Measurements from ENCODE around the gene CHRNB2. TPM values are rescaled to one million over a fixed set of nuclear protein-coding genes. Genes with fewer than 3 reads are reported as not detected.

The CHRNB2 gene
- total RNA-seq, 4 donors from 2014 or later: not detected

DNA sequence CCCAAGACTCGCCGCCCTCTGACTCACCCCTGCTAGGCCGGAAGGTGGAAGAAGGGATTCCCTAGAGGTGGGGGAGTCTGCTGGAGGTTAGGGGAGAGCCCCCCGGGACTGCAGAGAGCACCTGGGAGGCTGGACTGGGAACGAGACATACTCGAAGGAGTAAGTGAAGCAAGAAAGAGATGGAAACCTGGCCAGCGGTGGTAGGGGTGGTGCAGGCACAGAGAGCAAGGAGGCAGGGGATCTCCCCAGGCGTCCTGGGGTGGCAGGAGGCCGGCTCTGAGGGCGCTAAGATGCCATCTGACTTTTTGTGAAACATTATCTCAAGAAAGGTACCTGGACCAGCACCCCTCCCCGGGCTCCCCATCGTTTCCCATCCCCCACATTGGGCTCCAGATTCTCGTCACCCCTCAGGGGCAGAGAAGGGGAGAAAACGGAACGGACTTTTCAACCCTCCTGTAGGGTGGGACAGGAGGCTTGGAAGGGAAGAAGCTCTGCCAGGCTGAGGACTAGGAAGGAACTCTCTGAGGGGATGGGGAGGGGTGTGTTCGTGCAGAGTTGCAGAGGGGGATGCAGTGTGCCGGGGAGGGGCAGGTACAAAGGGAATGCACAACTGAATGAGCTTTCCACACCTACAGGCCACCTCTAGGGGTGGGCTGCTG lies 708 bp downstream of the CHRNB2 start:
- TF ChIP-seq EP300 (IDR thresholded peaks at IDR 0.05) (no peak), CTCF (IDR thresholded peaks at IDR 0.05) (no peak), POLR2A (IDR thresholded peaks at IDR 0.05) (no peak)
- 31 to 42% methylated on average over 17 of the region's 17 CpGs for WGBS, 2 donors

DNA sequence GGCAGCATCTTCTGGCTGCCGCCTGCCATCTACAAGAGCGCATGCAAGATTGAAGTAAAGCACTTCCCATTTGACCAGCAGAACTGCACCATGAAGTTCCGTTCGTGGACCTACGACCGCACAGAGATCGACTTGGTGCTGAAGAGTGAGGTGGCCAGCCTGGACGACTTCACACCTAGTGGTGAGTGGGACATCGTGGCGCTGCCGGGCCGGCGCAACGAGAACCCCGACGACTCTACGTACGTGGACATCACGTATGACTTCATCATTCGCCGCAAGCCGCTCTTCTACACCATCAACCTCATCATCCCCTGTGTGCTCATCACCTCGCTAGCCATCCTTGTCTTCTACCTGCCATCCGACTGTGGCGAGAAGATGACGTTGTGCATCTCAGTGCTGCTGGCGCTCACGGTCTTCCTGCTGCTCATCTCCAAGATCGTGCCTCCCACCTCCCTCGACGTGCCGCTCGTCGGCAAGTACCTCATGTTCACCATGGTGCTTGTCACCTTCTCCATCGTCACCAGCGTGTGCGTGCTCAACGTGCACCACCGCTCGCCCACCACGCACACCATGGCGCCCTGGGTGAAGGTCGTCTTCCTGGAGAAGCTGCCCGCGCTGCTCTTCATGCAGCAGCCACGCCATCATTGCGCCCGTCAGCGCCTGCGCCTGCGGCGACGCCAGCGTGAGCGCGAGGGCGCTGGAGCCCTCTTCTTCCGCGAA lies 3.8 kb downstream of the CHRNB2 start:
- DNase-seq (ENCODE audit: low spot score in 2 of 2): no peak
- Histone ChIP-seq H3K9me3 (no peaks in the 10 kb centered on the region), H3K4me1 (peaks cover 0 to 12% (median 5%) of the 10 kb centered on the region in 4 donors), H3K27me3 (peaks cover 0 to 18% of the 10 kb centered on the region in 2 donors), H3K27ac (no peak overlapping the region), H3K4me3 (no peak overlapping the region), H3K36me3 (no peaks in the 10 kb centered on the region)
- 96 to 97% methylated on average over 51 to 59 of the region's 59 CpGs for WGBS, 2 donors
- TF ChIP-seq CTCF (IDR thresholded peaks at IDR 0.05) (no peak), POLR2A (IDR thresholded peaks at IDR 0.05) (no peak), EP300 (IDR thresholded peaks at IDR 0.05) (no peak)

More for the DNA sequence above, 708 bp downstream of the CHRNB2 start:
- Histone ChIP-seq H3K4me1 (peaks cover 0 to 12% (median 5%) of the 10 kb centered on the region in 4 donors), H3K27ac (no peak overlapping the region), H3K36me3 (no peaks in the 10 kb centered on the region), H3K4me3 (peak overlapping the region in 1 of 4 donors; percentile 34), H3K9me3 (no peaks in the 10 kb centered on the region), H3K27me3 (peaks cover 0 to 18% of the 10 kb centered on the region in 2 donors)
- DNase-seq (ENCODE audit: low spot score in 2 of 2): no peak

DNA sequence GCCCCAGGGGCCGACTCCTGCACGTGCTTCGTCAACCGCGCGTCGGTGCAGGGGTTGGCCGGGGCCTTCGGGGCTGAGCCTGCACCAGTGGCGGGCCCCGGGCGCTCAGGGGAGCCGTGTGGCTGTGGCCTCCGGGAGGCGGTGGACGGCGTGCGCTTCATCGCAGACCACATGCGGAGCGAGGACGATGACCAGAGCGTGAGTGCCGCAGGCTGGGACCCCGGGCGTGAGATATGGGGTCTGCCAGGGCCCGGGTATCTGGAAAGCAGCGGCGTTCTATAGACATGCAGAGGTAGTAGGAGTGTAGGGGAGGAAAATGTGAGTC lies 4.3 kb downstream of the CHRNB2 start:
- 95 to 98% methylated on average over 16 to 29 of the region's 29 CpGs for WGBS, 2 donors

GRCh38 chr1:154572468-154573167 lies 5.0 kb downstream of the CHRNB2 start:
- Histone ChIP-seq H3K27me3 (peaks cover 0 to 13% of the 10 kb centered on the region in 2 donors), H3K9me3 (no peaks in the 10 kb centered on the region), H3K4me1 (peaks cover 0 to 9% (median 4%) of the 10 kb centered on the region in 4 donors), H3K4me3 (no peak overlapping the region), H3K36me3 (peaks cover 0 to 2% (median 0%) of the 10 kb centered on the region in 3 donors), H3K27ac (no peak overlapping the region)
- no peak for DNase-seq (ENCODE audit: low spot score in 2 of 2)
- TF ChIP-seq EP300 (IDR thresholded peaks at IDR 0.05): no peak
- WGBS, 2 donors: 73 to 79% methylated on average over 7 to 10 of the region's 10 CpGs

More for the DNA sequence above, 4.3 kb downstream of the CHRNB2 start:
- no peak for DNase-seq (ENCODE audit: low spot score in 2 of 2)
- Histone ChIP-seq H3K36me3 (no peaks in the 10 kb centered on the region), H3K9me3 (no peaks in the 10 kb centered on the region), H3K4me1 (peaks cover 0 to 12% (median 5%) of the 10 kb centered on the region in 4 donors), H3K27me3 (peaks cover 0 to 18% of the 10 kb centered on the region in 2 donors), H3K4me3 (no peak overlapping the region), H3K27ac (no peak overlapping the region)
- no peak for TF ChIP-seq CTCF (IDR thresholded peaks at IDR 0.05)
- no peak for TF ChIP-seq EP300 (IDR thresholded peaks at IDR 0.05)
- TF ChIP-seq POLR2A (IDR thresholded peaks at IDR 0.05): no peak

GRCh38 chr1:154573168-154573510 lies 5.6 kb downstream of the CHRNB2 start:
- H3K36me3 ChIP-seq: peaks cover 0 to 7% (median 0%) of the 10 kb centered on the region in 3 donors
- WGBS, 2 donors: 81% methylated on average over 3 of the region's 3 CpGs
- peaks cover 0 to 10% of the 10 kb centered on the region in 2 donors for H3K27me3 ChIP-seq
- no peak overlapping the region for H3K4me3 ChIP-seq
- no peak overlapping the region for H3K27ac ChIP-seq
- no peak for DNase-seq (ENCODE audit: low spot score in 2 of 2)
- no peaks in the 10 kb centered on the region for H3K9me3 ChIP-seq
- TF ChIP-seq POLR2A (IDR thresholded peaks at IDR 0.05) (no peak), EP300 (IDR thresholded peaks at IDR 0.05) (no peak), CTCF (IDR thresholded peaks at IDR 0.05) (no peak)
- peaks cover 0 to 8% (median under 1%) of the 10 kb centered on the region in 4 donors for H3K4me1 ChIP-seq

Data from tibial nerve (tissue), 4 donors.